HUES48 (cell line): ENCODE measurements around the gene TNNT2.

Experiments
- H3K27ac ChIP-seq: one replicate; pipeline ENCODE4 v1.7.0; 2013; ENCODE audit warnings: low read depth, low read length, inconsistent platforms
- H3K27me3 ChIP-seq: 2 replicates; pipeline ENCODE4 v1.6.1; 2013; ENCODE audit warnings: mild to moderate bottlenecking, low read length; ENCODE audit not compliant: control insufficient read depth, insufficient read depth
- H3K36me3 ChIP-seq: 2 replicates; pipeline ENCODE4 v1.6.1; 2013; ENCODE audit warnings: low read length; ENCODE audit not compliant: control insufficient read depth, insufficient read depth
- H3K4me1 ChIP-seq: 2 replicates; pipeline ENCODE4 v1.6.1; 2013; ENCODE audit warnings: mild to moderate bottlenecking, low read length; ENCODE audit not compliant: control insufficient read depth, insufficient read depth
- H3K4me3 ChIP-seq: 2 replicates; pipeline ENCODE4 v1.5.1; 2013; ENCODE audit warnings: mild to moderate bottlenecking, low read depth, low read length
- H3K9ac ChIP-seq: 2 replicates; pipeline ENCODE4 v1.6.1; 2013; ENCODE audit warnings: mild to moderate bottlenecking, low read depth, low read length, moderate library complexity
- H3K9me3 ChIP-seq: 2 replicates; pipeline ENCODE4 v1.6.1; 2013; ENCODE audit warnings: low read length; ENCODE audit not compliant: control insufficient read depth, insufficient read depth

Gene TNNT2

GRCh38 chr1:201324306-201324705, 53.2 kb downstream of the TNNT2 start:
- Histone ChIP-seq H3K36me3 (no peaks in the 10 kb centered on the region), H3K9me3 (no peaks in the 10 kb centered on the region), H3K27me3 (no peaks in the 10 kb centered on the region; the same call in 1 of the 2 replicates), H3K4me3 (no peak overlapping the region), H3K4me1 (no peaks in the 10 kb centered on the region), H3K27ac (no peak overlapping the region), H3K9ac (no peak overlapping the region)

- H3K4me3 ChIP-seq: no peak overlapping the region
- no peaks in the 10 kb centered on the region; the same call in 1 of the 2 replicates for H3K27me3 ChIP-seq
- H3K9me3 ChIP-seq: no peaks in the 10 kb centered on the region
- no peak overlapping the region for H3K27ac ChIP-seq
- no peak overlapping the region for H3K9ac ChIP-seq
- H3K4me1 ChIP-seq: no peaks in the 10 kb centered on the region
- H3K36me3 ChIP-seq: no peaks in the 10 kb centered on the region
These were observed 54.6 kb downstream of the TNNT2 start for GRCh38 chr1:201322653-201323510.

GRCh38 chr1:201321826-201322390, 55.6 kb downstream of the TNNT2 start:
- Histone ChIP-seq H3K27me3 (no peaks in the 10 kb centered on the region), H3K36me3 (no peaks in the 10 kb centered on the region)

GRCh38 chr1:201320168-201320788, 57.2 kb downstream of the TNNT2 start:
- no peak overlapping the region for H3K27ac ChIP-seq
- no peaks in the 10 kb centered on the region for H3K4me1 ChIP-seq
- H3K27me3 ChIP-seq: no peaks in the 10 kb centered on the region
- no peaks in the 10 kb centered on the region for H3K9me3 ChIP-seq
- no peak overlapping the region for H3K9ac ChIP-seq
- no peaks in the 10 kb centered on the region for H3K36me3 ChIP-seq
- no peak overlapping the region for H3K4me3 ChIP-seq

More at GRCh38 chr1:201321826-201322390, 55.6 kb downstream of the TNNT2 start:
- Histone ChIP-seq H3K4me1 (no peaks in the 10 kb centered on the region), H3K27ac (no peak overlapping the region), H3K9ac (no peak overlapping the region), H3K4me3 (no peak overlapping the region), H3K9me3 (no peaks in the 10 kb centered on the region)

GRCh38 chr1:201319631-201320030, 57.8 kb downstream of the TNNT2 start:
- Histone ChIP-seq H3K9me3 (no peaks in the 10 kb centered on the region), H3K36me3 (no peaks in the 10 kb centered on the region), H3K9ac (no peak overlapping the region), H3K4me3 (no peak overlapping the region), H3K27ac (no peak overlapping the region), H3K27me3 (no peaks in the 10 kb centered on the region), H3K4me1 (no peaks in the 10 kb centered on the region)

- Histone ChIP-seq H3K9me3 (no peaks in the 10 kb centered on the region), H3K27me3 (no peaks in the 10 kb centered on the region), H3K4me3 (no peak overlapping the region), H3K9ac (no peak overlapping the region), H3K27ac (no peak overlapping the region), H3K36me3 (no peaks in the 10 kb centered on the region), H3K4me1 (no peaks in the 10 kb centered on the region)
These were observed 58.8 kb downstream of the TNNT2 start for GRCh38 chr1:201318504-201319340.

GRCh38 chr1:201317551-201317950, 59.9 kb downstream of the TNNT2 start:
- H3K4me1 ChIP-seq: no peaks in the 10 kb centered on the region
- no peaks in the 10 kb centered on the region for H3K27me3 ChIP-seq
- no peaks in the 10 kb centered on the region for H3K36me3 ChIP-seq
- H3K4me3 ChIP-seq: no peak overlapping the region
- no peak overlapping the region for H3K27ac ChIP-seq
- no peak overlapping the region for H3K9ac ChIP-seq
- no peaks in the 10 kb centered on the region for H3K9me3 ChIP-seq

- no peak overlapping the region for H3K9ac ChIP-seq
- H3K27me3 ChIP-seq: no peaks in the 10 kb centered on the region
- no peaks in the 10 kb centered on the region for H3K4me1 ChIP-seq
- no peaks in the 10 kb centered on the region for H3K36me3 ChIP-seq
- no peak overlapping the region for H3K27ac ChIP-seq
- no peaks in the 10 kb centered on the region for H3K9me3 ChIP-seq
- no peak overlapping the region for H3K4me3 ChIP-seq
These were observed 60.9 kb downstream of the TNNT2 start for GRCh38 chr1:201316556-201316955.

GRCh38 chr1:201313086-201313485, 64.4 kb downstream of the TNNT2 start:
- Histone ChIP-seq H3K4me1 (no peaks in the 10 kb centered on the region), H3K27ac (no peak overlapping the region), H3K36me3 (no peaks in the 10 kb centered on the region), H3K9ac (no peak overlapping the region), H3K9me3 (no peaks in the 10 kb centered on the region), H3K4me3 (no peak overlapping the region), H3K27me3 (peaks cover 15% of the 10 kb centered on the region)

GRCh38 chr1:201312298-201312697, 65.2 kb downstream of the TNNT2 start:
- Histone ChIP-seq H3K36me3 (no peaks in the 10 kb centered on the region), H3K27ac (no peak overlapping the region), H3K4me3 (no peak overlapping the region), H3K9me3 (no peaks in the 10 kb centered on the region), H3K4me1 (no peaks in the 10 kb centered on the region), H3K9ac (no peak overlapping the region), H3K27me3 (peaks cover 15% of the 10 kb centered on the region)
